ENCODE data around the gene GARIN5A.
A peak's percentile ranks its signal among the peaks of the same experiment; 100 is the strongest.

Gene GARIN5A

DNA sequence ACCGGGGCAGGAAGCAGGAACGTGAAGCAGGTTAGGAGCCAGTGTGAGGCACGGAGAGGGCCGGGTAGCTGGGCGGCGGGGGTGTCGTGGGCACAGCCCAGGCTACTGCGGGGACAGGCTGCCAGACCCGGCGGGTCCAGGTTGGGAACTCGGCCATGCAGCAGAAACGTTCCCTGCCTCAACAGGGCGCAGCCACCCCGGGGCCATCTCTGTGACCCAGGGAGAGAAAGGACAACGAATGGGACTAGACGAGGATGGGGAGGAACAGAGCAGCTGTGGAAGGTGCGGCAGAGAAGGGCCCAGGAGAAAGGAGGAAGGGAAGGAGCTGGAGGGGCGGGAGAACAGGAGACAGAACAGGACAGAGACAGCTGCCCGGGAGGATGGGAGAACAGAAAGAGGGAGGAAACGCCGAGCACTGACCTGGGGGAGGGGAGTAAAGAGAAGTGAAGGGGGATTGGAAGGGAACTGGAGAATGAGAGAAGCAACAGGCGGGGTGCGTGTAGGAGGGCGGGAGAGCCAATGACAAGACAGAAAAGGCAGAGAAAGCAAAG is 12.9 kb upstream of the GARIN5A start:
- TF ChIP-seq, protein P1, sequence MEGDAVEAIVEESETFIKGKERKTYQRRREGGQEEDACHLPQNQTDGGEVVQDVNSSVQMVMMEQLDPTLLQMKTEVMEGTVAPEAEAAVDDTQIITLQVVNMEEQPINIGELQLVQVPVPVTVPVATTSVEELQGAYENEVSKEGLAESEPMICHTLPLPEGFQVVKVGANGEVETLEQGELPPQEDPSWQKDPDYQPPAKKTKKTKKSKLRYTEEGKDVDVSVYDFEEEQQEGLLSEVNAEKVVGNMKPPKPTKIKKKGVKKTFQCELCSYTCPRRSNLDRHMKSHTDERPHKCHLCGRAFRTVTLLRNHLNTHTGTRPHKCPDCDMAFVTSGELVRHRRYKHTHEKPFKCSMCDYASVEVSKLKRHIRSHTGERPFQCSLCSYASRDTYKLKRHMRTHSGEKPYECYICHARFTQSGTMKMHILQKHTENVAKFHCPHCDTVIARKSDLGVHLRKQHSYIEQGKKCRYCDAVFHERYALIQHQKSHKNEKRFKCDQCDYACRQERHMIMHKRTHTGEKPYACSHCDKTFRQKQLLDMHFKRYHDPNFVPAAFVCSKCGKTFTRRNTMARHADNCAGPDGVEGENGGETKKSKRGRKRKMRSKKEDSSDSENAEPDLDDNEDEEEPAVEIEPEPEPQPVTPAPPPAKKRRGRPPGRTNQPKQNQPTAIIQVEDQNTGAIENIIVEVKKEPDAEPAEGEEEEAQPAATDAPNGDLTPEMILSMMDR (IDR thresholded peaks at IDR 0.05) = no peak
- no peak overlapping the region for H3K27ac ChIP-seq
- no peaks in the 10 kb centered on the region for H3K9me3 ChIP-seq
- H3K4me3 ChIP-seq = no peak overlapping the region
- H3K4me1 ChIP-seq = no peaks in the 10 kb centered on the region
- intact Hi-C loops (cut with DNase I; ENCODE audit: low total_unique reads) = no loop called here
- H3K36me3 ChIP-seq = peaks cover 4 to 13% (median 7%) of the 10 kb centered on the region in 3 donors
- peaks cover 0 to 38% of the 10 kb centered on the region in 2 donors for H3K27me3 ChIP-seq
- DNase-seq = no peak

DNA sequence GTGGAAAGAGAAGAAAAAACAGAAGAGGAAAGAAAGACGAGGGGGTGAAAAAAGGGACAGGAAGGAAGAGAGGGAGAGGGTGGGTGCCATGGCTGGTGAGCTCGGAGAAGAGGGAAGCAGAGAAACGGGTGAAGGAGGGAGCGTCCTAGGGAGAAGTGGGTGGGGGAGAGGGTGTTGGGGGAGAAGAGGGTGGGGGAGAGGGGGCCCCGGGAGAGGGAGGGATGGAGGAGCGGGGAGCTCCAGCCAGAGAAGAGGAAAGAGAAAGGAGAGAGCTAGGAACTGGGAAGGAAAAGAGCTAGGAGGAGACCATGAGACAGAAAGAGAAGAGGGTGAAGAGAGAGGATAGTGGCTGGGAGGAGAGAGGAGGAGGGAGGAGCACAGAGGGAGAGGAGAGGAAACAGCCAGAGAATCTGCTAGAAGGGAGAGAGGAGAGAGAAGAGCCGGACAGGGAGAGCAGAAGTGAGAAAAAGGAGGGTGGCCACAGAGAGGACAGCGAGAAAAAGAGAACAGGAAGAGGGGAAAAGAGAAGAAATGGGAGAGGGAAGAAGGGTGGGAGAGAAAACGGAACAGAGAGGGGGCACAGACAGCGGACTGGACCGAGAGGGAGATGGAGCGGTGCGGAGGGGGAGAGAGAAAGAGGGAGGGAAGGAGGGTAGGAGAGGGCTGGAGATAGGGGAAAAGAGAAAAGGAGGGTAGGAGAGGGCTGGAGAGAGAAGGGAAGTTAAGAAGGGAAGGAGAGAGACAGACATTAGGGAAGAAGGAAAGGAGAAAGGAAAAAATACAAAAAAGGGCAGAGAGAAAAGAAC is 11.9 kb upstream of the GARIN5A start:
- Histone ChIP-seq H3K4me1 (no peaks in the 10 kb centered on the region), H3K27ac (no peak overlapping the region), H3K27me3 (peaks cover 0 to 38% of the 10 kb centered on the region in 2 donors), H3K9me3 (no peaks in the 10 kb centered on the region), H3K4me3 (no peak overlapping the region), H3K36me3 (peaks cover 4 to 23% (median 8%) of the 10 kb centered on the region in 3 donors)
- TF ChIP-seq, protein P1 (IDR thresholded peaks at IDR 0.05) = no peak
- intact Hi-C loops (cut with DNase I; ENCODE audit: low total_unique reads) = no loop called here
- DNase-seq = no peak

DNA sequence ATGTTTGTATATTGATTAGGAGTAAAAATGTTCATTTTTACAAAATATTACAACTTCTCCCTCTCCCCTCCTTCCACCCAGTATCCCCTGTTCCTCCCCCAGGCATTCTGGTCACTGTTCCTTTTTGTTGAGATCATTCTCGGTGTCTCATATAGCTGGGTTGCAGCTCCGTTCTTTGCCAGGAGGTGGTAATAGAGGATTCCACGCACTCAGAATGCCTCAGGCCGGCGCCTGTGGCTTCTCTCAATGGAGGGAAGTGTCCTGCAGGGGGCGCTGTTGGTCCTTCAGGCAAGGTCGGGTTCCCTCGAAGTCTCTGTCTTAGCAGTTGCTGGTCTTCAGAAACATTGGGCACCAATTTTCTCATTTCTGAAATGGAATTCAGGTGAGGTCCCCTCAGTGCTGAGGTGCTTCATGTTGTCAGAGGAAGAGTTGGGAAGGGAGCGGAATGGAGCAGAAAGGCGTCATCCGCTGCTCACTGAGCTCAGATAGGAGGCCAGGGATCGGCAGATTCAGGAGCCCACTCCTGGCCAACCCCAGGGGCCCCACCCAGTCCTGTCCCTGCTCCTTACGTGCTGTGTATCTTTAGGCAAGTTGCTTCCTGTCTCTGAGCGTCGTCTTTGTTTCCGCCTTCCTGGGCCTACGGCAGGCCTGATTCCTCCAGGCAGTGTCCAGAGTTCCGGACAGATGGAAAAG is 10.3 kb upstream of the GARIN5A start:
- no peaks in the 10 kb centered on the region for H3K9me3 ChIP-seq
- H3K36me3 ChIP-seq = peaks cover 6 to 39% (median 25%) of the 10 kb centered on the region in 3 donors
- TF ChIP-seq, protein P1 (IDR thresholded peaks at IDR 0.05) = peak in 1 of 2 experiments; percentile 13
- no peak overlapping the region for H3K4me3 ChIP-seq
- H3K27ac ChIP-seq = no peak overlapping the region
- no peaks in the 10 kb centered on the region for H3K4me1 ChIP-seq
- no peak for DNase-seq
- intact Hi-C loops (cut with DNase I; ENCODE audit: low total_unique reads) = no loop called here
- peaks cover 0 to 38% of the 10 kb centered on the region in 2 donors for H3K27me3 ChIP-seq

DNA sequence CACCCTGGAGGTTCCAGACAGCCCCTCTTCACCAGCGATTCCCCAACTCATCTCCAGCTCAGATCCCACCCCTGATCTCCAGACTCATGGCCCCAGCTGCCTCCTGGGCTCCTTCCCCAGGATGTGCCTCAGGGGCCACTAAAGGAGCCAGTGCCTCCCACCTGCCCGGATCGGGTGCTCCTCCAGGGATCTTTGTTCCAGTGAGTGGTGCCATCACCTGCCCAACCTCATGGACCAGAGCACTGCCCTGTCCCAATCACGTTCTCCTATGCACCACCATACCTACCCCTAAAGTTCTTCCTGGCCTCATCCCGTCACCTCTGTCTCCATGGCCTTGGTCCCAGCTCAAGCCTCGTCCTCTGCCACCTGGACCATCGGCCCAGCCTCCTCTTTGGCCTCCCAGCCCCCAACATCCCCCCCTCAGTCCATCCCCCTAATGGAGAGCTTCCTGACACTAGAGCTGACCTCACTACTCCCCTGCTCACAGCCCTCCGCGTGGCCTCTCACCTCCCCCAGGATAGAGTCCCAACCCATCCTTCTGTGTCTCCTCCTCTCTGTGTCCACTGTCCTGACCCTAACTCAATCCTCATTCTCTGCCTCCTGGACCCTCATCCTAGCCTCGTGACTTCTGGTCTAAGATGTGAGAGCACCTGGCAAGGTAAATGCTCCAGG is 8.8 kb upstream of the GARIN5A start:
- H3K27me3 ChIP-seq = peaks cover 0 to 33% of the 10 kb centered on the region in 2 donors
- no peak overlapping the region for H3K27ac ChIP-seq
- peaks cover 17 to 53% (median 40%) of the 10 kb centered on the region in 3 donors for H3K36me3 ChIP-seq
- intact Hi-C loops (cut with DNase I; ENCODE audit: low total_unique reads) = no loop called here
- H3K9me3 ChIP-seq = no peaks in the 10 kb centered on the region
- H3K4me1 ChIP-seq = no peaks in the 10 kb centered on the region
- TF ChIP-seq, protein P1 (IDR thresholded peaks at IDR 0.05) = no peak
- no peak for DNase-seq
- no peak overlapping the region for H3K4me3 ChIP-seq

DNA sequence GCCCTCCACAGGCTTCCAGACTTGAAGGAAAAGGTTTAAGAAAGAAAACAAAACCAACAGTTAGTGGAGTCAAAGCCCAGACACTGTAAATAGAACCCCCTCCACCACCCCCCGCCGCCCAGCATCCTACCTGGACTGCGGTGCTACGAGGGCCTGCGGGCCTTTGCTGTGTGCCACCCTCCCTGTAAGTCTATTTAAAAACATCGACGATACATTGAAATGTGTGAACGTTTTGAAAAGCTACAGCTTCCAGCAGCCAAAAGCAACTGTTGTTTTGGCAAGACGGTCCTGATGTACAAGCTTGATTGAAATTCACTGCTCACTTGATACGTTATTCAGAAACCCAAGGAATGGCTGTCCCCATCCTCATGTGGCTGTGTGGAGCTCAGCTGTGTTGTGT is 6.3 kb upstream of the GARIN5A start:
- peaks cover 0 to 22% of the 10 kb centered on the region in 2 donors for H3K27me3 ChIP-seq
- H3K4me1 ChIP-seq = peaks cover 0 to 7% (median 3%) of the 10 kb centered on the region in 4 donors
- H3K9me3 ChIP-seq = no peaks in the 10 kb centered on the region
- no peak overlapping the region for H3K27ac ChIP-seq
- TF ChIP-seq, protein P1 (IDR thresholded peaks at IDR 0.05) = no peak
- intact Hi-C loops (cut with DNase I; ENCODE audit: low total_unique reads) = no loop called here
- no peak for DNase-seq
- H3K36me3 ChIP-seq = peaks cover 24 to 67% (median 60%) of the 10 kb centered on the region in 3 donors
- H3K4me3 ChIP-seq = no peak overlapping the region
